GM18909 (cell line): ENCODE results near the gene ATP9B.

ENCODE experiments used
- ATAC-seq: cut with Tn5 transposase; IDR thresholded peaks from one replicate; pipeline ENCODE4 v1.9.1; 2021; ENCODE audit warnings: mild to moderate bottlenecking; ENCODE audit not compliant: unreplicated experiment, poor library complexity

Gene ATP9B

GRCh38 chr18:79187532-79188277 is 118.5 kb downstream of the ATP9B start:
- ATAC-seq: no peak

DNA sequence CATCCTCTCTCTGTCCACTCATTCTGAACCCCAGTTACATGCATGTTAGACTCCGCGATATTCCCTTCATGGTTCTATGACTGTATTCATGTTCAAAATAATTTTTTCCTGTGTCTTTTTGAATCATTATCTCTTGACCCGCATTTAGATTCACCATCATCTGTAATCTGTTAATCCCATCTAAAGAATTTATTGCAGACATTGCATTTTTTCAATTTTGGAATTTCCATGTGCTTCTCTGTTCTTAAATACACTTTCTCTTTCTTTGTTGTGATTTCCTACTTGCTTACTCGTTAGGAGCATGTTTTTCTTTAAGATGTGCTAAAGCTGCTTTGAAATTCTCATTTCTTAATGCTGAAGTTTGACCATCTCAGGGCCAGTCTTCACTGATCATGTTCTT is 122.2 kb downstream of the ATP9B start:
- no peak for ATAC-seq

- no peak for ATAC-seq
These were observed 122.8 kb downstream of the ATP9B start for GRCh38 chr18:79191956-79192355.

GRCh38 chr18:79193826-79194225 is 124.6 kb downstream of the ATP9B start:
- ATAC-seq: no peak

GRCh38 chr18:79195716-79196683 is 126.8 kb downstream of the ATP9B start:
- no peak for ATAC-seq

GRCh38 chr18:79197531-79197930 is 128.3 kb downstream of the ATP9B start:
- ATAC-seq: no peak

DNA sequence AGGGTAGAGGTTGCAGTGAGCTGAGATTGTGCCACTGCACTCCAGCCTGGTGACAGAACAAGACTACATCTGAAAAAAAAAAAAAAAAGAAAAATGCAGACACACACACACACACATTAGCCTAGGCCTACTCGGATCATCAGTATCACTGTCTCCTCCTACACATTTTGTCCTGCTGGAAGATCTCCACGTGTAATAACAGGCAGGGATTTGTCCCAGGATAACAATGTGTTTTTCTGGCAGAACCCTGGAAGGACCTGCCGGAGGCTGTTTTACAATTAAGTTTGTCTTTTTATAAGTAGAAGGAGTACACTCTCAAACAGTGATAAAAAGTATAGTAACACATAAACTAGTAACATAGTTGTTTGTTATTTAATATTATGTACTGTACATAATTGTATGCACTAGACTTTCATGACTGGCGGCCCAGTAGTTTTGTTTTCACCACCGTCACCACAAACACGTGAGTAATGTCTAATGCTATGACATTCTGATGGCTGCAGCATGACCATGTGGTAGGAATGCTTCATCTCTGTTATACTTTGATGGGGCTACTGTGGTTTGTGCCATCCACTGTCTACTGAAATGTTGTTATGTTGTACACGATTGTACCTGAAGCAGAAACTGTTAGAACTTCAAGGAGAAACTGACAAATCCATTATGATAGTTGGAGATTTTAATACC is 130.6 kb downstream of the ATP9B start:
- ATAC-seq: no peak

DNA sequence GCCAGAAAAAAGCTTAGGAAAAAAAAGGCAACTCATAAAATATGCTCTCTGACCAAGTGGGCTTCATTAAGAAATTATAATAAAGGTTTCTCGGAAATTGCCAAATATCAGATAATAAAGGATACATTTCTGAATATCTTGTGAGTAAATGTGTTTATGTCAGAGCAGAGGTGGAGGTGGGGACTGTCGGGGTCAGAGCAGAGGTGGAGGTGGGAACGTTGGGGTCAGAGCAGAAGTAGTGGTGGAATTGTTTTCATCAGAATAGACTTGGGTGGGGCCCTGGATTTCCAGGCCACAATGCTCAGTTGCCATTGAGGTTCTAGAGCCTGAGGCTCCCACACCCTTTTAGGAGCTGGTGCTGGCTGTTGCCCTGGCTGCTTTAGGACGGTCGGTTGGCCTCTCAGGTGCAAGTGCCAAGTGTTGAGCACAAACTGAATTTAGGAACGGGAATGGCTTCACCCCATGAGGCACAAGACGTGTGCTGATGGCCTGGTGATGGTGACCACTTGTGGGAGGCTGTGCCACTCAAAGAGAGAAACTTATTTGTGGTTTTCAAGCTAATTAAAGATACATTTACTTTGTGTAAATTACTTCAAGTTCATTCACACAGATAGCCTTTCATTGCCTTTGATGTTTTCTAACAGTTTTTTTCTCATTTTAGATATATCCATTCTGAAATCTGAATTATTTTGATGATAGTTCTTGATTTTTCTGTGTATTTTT is 131.5 kb downstream of the ATP9B start:
- no peak for ATAC-seq

DNA sequence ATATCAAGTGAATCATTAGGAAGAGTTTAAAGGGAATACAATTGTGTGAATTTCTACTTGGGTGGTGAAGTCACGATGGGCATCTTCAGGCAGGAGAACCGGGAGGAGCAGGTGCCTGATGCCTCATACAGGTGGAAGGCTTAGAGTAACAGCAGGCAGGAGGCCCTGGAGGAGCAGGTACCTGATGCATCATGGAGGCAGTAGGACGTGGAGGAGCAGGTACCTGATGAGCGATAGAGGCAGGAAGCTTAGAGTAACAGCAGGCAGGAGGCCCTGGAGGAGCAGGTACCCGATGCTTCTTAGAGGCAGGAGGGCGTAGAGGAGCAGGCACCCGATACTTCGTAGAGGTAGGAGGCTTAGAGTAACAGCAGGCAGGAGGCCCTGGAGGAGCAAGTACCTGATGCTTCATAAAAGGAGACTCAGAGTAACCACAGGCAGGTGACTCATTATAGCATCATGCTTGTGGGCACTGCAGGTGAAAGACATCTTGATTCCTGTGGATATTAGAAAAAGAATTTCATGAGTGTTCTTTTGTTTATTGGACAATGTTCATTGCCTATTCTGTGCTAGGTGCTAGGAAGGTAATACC is 133.9 kb downstream of the ATP9B start:
- ATAC-seq: no peak

DNA sequence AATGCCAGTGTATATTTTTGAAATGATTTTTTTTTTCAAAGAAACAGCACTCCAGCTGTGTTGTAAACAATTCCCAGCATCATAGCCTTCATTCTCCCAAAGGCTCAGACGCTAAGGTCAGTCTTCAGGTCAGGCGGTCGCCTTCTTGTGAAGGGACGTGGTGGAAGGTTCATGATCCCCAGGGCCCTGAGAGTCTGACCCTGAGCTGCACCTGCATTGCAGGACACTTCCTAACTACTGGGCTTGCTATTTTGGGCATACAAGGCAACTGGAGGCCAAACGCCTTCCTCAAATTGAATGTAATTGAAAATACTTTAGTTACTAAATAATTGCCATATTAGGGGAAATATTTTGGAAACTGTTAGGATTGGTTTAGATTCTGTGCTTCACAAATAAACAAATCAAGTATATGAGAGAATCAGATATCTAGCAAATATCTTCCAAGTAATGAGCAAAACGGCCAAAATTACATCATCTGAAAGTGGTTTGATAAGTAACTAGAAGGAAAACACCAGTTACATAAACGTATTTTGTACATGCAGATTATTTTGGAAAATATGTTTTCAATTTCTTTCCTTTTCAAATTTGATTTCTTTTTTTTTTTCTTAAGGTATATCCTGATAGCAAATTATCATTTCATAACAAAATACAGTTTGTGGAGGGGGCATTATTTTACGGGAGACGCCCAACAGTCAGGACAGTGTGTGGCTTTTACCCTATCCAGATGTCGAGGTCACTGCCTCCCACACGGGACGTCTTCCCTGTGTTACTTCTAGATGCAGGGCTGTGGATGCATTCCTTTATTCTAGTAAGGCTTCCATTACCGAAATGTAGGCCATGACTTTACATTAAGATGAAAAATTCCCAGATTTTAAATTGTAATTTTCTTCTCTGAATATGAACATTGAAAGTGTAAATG is 136.0 kb downstream of the ATP9B start:
- ATAC-seq: no peak

DNA sequence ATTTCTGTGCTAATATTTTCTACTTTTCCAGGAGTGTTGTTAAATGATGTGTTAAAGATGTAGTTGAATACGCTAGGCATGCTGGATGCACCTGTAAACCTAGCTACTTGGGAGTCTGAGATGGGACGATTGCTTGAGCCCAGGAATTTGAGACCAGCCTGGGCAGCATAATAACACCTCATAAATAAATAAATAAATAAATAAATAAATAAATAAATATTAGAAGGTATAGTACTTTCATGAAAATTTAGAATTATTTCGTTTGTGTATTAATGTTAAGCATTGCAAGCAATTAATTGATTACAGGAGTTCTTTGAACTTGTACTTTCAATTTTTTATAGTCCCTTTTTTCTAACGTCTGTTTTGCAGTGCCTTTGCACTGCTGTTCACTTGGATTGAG is 137.2 kb downstream of the ATP9B start:
- ATAC-seq: no peak

DNA sequence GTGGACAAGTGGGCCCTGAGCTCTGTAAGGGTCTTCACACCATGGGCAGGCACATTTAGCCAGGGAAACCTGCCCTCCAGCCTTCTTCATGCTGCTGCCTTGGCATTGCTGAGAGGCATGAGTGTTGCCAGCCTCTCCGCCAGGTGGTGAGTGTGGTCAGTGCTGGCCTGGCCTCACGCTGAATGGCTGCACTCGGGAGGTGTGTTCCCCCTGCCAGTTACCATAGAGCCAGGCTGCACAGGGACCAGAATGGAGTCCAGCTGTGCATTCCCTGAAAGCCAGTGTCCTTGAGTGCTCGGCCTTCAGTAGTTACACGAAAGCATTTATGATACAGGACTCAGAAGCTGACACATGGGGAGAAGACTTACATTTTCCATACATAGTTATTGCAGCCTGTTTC is 139.7 kb downstream of the ATP9B start:
- no peak for ATAC-seq

DNA sequence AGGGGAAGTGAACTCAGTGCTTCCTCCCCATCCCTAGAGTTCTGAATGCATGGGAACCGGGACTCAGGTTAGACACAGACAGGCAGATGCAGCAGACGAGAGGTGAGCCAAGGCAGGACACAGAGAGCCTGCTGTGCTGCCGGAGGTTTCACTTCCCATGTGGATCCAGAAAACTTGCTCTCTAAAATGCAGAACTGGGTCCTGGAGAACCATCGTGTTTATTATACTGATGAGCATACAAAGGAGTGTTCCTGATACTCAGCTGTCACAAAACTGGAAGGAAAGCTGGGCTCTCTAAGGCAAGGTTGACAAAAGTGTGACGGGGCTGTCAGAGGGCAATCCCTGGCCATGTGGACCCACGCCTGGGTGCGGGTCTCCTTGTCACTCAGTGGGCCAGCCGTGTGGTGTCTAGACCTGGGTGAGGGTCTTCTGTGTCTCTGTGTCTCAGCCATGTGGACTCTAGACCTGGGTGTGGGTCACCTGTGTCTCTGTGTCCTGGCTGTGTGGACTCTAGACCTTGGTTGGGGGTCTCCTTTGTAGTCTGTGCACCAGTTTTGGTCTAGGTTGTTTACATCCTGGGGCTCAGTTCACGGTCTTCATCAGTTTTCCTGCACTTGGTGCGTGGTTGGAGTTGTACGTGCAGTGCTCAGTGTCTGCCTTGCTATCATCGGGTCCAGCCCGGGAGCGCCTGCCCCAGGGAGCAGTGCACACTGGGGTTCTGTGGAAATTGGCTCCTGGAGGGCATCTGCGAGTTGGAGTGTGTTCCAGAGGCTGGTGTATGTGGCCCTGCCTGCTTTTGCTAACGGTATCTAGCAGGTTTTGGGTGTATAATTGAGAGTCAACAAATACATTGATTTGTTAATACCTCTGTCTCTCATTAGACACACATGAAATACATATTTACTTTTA is 141.1 kb downstream of the ATP9B start:
- no peak for ATAC-seq

- no peak for ATAC-seq
These were observed 142.7 kb downstream of the ATP9B start for GRCh38 chr18:79211844-79212243.

- no peak for ATAC-seq
These were observed 144.9 kb downstream of the ATP9B start for GRCh38 chr18:79214056-79214455.

DNA sequence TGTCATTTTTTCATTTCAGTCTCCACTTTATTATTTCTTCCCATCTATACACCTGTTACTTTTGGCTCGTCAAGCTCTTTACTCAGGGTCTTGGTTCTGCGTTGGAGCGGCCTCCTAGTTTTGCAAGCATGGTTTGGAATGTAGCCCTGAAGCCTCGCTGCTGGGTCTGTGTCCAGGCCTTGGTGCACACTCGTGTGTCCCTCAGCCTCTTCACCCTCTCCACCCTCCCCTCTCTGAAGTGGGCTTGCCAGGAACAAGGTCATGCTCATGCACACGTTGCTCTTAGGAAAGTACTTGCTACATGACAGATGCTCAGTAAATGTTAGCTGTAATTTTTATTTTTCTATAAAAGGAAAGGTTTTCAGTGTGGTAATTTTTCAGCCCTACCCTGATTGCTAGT is 147.0 kb downstream of the ATP9B start:
- no peak for ATAC-seq

GRCh38 chr18:79217979-79218604 is 148.9 kb downstream of the ATP9B start:
- ATAC-seq: no peak
